GM19372 (cell line): ENCODE results near the gene CHCHD5.
"Not testable (repeated sequence)": the region's sequence is repeated elsewhere in the genome, so short reads cannot be mapped to it uniquely, and the experiment has no call there.

ENCODE experiments used
- ATAC-seq: cut with Tn5 transposase; IDR thresholded peaks from one replicate; pipeline ENCODE4 v1.9.1; 2021; ENCODE audit warnings: mild to moderate bottlenecking, low read depth, moderate library complexity; ENCODE audit not compliant: unreplicated experiment

The CHCHD5 gene

DNA sequence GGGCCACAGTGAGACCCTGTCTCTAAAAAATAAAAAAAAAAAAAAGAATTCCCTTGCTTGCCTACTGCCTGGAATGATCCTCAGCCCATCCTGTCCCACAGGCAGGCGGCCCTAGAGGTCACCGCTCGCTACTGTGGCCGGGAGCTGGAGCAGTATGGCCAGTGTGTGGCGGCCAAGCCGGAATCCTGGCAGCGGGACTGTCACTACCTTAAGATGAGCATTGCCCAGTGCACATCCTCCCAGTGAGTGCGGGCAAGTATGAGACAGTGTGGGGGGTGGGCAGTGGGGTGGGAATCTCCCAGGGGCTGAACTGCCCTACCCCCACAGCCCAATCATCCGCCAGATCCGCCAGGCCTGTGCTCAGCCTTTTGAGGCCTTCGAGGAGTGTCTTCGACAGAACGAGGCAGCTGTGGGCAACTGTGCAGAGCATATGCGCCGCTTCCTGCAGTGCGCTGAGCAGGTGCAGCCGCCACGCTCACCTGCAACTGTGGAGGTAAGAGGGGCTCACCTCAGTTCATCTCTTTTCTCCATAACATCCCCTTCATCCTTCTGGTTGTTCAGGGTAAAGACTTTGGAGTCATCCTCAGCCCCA, 1.6 kb downstream of the CHCHD5 start:
- ATAC-seq, result no peak

DNA sequence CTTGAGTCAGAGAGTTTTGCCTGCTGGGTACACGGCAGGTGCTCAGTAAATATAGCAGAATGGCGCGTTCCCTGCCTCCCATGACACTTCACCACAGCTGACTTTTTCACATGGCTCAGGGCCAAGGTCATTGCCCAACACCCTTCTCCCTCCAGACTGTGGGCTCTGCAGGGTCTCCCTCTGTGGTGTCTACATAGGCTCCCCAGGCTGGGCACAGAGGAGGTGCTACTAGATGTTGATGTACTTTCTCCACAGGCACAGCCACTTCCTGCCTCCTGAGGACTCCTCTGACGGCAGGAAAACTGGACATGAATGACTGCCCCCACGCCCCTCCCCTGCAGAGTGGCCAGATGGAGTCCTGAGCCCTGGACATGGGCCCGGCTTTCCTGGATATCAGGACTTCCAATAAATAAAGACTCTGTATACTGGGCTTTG, 4.2 kb downstream of the CHCHD5 start:
- no peak for ATAC-seq

DNA sequence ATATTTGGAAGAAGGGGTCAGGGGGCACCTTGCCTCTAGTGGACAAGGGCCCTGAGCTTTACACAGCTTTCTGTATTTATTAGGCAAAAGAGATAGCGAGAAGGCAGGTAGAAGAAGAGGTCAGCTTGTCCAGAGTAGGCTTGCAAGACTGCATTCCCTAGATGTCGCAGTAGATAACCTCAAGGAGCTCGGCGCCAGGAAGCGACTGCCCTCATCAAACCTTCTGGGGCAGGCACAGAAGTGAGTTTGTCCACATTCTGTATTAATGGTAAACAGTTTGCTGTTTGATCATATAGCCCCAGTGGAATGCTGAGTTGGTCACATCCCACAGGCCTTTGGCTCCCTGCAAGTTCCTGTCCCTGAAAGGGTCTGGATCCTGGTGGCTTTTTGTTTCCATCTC, 7.0 kb downstream of the CHCHD5 start:
- no peak for ATAC-seq

DNA sequence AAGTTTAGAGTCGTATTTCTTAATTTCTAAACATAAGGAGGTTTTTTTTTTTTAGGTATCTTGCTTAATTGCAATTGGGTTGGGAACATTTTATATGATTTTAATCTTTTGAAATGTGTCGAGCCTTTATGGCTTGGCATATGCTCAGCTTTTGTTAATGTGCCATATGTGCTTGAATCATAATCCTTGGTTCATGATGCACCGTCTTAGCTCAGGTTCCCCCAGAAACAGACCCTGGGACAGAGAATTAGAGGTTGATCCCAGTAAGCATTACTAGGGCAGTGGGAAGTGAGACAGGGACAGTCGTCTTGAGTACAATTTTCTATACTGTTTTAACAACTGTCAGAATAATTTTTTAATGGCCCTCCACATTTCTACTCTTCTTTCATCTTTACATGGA, 9.3 kb downstream of the CHCHD5 start:
- ATAC-seq, result no peak

DNA sequence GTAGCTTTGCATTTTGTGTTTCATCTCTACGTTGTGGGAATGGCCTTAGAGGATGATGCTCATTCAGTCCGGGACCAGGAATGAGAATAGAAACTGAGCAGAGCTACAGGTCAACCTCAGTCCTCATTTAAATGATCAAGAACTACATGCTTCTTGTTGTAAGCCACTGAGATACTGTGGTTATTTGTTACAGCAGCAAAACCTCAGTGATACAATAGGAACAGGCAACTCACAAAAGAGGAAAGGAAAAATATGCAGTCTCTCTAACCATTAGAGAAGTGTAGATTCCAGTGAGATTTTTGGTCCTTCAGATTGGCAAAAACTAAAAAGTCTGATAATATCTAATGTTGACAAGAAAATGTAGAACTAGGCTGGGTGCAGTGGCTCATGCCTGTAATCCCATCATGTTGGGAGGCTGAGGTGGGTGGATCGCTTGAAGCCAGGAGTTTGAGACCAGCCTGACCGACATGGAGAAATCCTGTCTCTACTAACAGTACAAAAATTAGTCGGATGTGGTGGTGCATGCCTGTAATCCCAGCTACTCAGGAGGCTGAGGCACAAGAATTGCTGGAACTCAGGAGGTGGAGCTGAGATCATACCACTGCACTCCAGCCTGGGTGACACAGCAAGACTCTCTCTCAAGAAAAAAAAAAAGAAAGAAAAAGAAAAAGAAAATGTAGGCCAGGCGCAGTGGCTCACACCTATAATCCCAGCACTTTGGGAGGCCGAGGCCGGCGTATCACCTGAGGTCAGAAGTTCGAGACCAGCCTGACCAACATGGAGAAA, 13.3 kb downstream of the CHCHD5 start:
- ATAC-seq, result no peak

DNA sequence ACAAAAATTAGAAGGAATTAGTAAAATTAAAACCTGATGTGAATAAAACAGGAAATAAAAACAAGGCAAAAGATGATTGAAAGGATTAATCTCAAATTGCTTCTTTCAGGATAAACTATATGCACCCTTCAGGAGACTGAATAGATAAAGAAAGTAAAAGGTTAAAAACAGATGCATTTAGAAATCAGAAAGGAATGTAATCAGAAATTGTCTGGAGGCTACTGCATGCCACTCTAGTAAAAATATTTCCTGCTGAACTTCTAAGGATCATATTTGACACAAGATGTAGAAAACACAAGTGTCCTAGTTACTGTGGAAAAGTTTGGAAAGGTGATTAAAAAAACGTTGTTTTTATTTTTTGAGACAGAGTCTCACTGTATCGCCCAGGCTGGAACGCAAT, 16.2 kb downstream of the CHCHD5 start:
- ATAC-seq, result no peak

DNA sequence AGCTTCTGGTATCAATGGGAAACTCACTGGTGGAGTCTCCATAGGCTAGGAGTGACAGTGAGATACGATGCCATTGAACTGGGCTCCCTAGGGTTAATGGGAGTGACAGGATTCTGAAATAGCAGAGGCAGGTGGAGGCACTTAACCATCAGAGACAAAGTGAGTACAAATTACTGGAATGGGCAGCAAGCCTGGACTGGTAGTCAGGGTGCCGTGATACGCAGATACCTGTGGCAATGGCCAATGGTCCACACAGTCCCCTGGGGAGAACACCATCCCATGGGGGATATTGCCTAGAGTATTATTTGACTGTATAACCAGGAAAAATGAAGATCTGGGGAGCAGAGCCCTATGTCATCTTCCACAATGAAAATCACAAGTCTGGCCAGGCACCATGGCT, 17.3 kb downstream of the CHCHD5 start:
- no peak for ATAC-seq

DNA sequence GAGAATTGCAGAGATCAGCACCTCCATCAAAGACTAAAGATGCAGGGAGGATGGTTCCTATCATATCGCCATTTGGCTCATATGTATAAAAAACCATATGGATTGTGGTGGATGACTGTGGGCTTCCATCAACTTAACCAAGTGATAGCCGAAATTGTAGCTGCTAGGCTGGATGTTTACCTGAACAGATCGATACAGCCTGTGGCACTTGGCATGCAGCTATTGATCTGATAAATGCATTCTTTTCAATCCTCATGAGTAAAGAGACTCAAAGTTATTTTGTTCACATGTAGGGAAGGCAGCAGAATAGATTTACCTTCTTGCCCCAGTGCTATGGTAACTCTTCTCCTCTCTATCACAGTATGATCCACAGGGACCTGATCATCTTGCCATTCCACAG, 18.5 kb downstream of the CHCHD5 start:
- ATAC-seq, result no peak

DNA sequence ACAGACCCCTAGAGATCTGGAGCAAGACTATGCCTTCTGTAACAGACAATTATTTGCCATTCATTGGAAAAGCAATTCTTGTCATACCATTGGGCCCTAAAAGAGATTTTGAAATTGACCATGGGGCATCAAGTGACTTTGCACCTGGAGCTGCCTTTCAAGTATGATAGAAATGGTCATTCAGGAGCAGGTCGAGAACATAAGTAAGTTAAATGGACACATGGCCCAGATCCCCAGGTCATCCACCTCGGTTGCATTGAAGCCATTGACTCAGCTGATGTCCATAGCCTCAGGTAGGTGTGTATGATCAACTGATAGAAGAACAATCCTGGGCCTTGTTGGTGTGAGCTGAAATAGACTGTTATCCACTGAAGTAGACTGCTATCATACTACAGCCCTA, 19.3 kb downstream of the CHCHD5 start:
- no peak for ATAC-seq

DNA sequence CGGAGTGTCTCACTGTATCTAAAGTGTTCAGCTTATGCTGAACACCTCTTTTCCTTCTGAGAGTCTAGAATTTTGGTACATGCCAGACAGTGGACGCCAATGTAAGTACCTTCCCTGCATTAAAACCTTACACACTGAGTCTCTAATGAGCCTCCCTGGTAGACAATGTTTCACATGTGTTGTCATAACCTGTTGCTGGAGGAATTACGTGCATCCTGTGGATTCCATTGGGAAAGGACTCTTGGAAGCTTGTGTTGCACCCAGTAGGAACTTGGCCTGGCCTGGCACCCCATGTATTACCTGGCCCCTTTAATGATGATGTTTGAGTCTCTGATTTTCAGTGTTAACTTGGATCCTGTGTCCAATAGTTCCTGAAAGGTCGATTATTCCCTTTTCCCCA, 20.5 kb downstream of the CHCHD5 start:
- no peak for ATAC-seq

DNA sequence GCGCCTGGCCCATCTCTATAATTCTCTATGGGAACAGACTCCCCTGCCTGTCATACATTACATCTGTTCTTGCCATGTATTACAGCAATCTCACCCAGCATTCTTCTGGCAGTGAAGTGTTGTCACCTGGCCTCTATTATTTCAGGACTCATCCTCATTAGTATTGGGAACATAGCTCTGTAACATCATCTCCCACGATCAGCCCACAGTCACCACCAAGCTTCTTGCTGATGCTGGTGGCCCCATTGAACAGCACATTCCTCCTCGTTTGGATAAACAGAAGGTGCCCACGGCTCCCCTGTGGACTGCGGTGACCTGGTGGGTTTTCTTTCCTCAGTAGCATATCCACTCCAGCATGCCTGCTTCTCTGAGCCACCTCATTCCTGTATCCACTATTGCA, 21.5 kb downstream of the CHCHD5 start:
- no peak for ATAC-seq

DNA sequence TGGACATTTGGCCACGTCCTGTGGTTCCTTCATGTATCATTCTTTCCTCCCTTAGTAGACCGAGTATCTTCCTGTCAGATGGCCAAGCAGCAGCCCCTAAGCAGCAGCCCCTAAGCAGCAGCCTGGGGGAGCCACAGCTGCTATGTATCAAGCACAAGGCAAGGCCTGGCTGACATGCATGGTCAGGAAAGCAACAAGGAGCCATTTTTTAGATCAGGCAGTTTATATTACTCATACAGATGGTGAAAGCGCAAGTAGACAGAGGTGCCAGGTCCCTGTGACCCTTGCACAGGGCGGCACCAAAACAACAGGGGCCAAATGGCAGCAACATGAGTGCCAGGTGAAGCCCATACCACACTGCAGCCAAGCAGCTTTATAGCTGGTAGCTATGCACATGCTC, 22.1 kb downstream of the CHCHD5 start:
- no peak for ATAC-seq

DNA sequence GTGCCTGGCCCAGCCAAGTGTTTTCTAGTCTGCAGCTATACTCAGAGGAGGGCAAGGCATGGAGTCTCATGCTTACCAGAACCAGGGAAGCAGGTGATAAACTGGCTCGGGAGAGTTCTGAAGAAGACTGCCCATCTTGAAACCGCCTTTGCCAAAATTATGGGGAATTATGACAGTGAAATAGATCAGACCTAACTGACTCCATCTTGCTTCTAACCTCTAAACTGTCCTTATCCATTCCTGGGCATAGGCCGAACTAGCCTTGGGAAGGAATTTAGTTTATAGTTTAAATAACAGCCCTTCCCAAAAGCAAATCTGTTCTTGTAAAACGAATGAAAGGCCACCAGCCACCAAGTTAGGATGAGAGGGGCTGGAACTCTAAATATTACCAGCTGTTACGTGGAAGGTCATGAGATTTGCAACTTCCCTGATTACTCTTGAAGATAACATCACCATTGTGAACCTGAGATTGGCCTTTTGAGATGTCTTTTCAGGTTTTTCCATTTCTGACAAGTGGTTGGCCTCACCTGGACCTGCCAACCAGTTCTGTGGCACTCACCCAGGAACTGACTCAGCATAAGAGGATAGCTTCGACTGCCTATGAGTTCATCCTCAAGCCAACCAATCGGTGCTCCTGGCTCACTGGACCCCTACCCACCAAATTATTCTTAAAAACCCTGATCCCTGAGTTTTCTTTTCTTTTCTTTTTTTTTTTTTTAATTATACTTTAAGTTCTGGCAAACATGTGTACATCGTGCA, 23.4 kb downstream of the CHCHD5 start:
- no peak for ATAC-seq

DNA sequence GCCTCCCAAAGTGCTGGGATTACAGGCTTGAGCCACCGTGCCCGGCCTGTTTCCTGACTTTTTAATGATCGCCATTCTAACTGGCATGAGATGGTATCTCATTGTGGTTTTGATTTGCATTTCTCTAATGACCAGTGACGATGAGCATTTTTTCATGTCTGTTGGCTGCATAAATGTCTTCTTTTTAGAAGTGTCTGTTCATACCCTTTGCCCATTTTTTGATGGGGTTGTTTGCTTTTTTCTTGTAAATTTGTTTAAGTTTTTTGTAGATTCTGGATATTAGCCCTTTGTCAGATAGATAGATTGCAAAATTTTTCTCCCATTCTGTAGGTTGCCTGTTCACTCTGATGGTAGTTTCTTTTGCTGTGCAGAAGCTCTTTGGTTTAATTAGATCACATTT, 24.9 kb downstream of the CHCHD5 start:
- not testable (repeated sequence) for ATAC-seq

DNA sequence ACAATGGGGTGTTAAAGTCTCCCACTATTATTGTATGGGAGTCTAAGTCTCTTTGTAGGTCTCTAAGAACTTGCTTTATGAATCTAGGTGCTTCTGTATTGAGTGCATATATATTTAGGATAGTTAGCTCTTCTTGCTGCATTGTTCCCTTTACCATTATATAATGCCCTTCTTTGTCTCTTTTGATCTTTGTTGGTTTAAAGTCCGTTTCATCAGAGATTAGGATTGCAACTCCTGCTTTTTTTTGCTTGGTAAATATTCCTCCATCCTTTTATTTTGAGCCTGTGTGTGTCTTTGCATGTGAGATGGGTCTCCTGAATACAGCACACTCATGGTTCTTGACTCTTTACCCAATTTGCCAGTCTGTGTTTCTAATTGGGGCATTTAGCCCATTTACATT, 27.9 kb downstream of the CHCHD5 start:
- not testable (repeated sequence) for ATAC-seq

DNA sequence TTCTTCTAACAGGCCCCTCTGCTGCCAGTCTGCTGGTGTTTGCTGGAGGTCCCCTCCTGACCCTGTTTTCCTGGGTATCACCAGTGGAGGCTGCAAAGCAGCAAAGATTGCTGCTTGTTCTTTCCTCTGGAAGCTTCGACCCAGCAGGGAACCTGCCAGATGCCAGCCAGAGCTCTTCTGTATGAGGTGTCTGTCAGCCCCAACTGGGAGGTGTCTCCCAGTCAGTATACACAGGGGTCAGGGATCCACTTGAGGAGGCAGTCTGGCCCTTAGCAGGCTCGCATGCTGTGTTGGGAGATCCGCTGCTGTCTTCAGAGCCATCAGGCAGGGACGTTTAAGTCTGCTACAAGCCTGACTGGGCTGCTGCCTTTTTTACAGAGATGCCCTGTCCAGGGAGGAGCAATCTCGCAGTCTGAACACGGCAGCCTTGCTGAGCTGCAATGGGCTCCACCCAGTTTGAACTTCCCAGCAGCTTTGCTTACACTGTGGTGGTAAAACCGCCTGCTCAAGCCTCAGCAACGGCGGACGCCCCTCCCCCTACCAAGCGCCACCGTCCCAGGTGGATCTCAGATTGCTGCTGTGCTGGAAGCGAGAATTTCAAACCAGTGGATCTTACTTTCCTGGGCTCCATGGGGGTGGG, 29.9 kb downstream of the CHCHD5 start:
- ATAC-seq, result no peak

DNA sequence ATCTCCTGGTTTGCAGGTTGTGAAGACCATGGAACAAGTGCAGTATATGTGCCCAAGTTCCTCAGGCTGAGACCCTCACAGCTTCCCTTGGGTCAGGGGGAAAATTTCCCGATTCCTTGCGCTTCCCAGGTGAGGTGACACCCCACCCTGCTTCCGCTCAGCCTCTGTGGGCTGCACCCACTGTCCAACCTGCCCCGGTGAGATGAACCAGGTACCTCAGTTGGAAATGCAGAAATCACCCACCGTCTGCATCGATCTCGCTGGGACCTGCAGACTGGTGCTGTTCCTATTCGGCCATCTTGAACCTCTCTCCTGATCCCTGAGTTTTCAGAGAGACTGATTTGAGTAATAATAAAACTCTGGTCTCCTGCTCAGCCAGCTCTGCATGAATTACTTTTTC, 30.6 kb downstream of the CHCHD5 start:
- ATAC-seq, result no peak

DNA sequence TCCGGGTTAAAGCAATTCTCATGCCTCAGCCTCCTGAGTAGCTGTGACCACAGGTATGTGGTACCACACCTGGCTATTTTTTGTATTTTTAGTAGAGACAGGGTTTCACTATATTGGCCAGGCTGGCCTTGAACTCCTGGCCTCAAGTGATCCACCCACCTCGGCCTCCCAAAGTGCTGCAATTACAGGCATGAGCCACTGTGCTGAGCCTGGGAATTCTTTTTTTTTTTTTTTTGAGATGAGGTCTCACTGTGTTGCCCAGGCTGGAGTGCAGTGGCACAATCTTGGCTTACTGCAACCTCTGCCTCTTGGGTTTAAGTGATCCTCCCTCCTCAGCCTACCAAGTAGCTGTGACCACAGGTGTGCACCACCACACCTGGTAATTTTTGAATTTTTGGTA, 31.4 kb downstream of the CHCHD5 start:
- ATAC-seq, result not testable (repeated sequence)

DNA sequence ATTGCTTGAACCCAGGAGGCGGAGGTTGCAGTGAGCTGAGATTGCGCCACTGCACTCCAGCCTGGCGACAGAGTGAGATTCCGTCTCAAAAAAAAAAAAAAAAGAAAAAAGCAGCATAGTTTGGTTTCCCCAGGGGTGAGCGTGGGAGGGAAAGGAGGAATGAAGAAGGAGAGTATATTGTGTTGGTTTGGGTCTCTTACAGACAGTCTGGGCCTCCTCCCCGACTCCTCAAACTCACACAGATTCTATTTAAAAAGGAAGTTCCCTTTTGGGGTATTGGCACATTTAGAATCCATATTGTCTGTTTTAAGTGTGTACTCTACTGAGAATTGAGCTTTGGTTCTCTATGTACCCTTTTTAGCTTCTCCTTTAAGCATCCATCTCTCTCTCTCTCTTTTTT, 34.0 kb downstream of the CHCHD5 start:
- no peak for ATAC-seq

DNA sequence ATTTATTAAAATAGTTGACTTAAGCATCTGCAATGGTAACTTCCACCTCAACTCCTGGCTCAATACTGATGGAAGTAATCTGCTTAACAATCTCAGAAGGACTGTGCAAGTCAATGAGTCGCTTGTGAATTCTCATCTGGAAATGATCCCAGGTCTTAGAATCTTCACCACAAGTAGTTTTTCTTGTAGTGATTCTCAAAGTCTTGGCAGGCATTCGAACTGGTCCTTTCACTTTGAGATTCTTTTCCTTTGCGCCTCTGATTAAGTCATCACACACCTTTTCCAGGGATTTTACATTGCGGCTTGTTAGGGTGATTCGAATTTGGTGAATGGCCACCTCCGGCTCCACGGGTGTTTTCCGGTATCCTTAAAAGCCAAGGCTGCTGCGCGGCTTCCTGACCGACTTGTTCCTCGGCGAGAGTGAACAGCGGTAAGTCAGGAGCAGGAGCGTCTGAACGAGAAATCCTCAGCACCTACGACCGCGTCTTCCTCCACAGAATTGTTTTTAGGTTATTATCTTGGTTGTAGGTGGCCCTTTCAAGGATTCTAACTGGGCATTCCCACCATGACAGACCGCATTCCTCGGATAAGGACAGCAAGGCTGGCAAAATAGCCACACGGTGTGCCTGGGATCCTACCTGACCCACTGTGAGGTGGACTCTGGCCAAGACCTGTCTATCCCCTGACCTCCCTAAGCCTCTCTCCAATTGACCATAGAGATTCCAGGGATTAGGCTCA, 37.5 kb downstream of the CHCHD5 start:
- ATAC-seq, result no peak

DNA sequence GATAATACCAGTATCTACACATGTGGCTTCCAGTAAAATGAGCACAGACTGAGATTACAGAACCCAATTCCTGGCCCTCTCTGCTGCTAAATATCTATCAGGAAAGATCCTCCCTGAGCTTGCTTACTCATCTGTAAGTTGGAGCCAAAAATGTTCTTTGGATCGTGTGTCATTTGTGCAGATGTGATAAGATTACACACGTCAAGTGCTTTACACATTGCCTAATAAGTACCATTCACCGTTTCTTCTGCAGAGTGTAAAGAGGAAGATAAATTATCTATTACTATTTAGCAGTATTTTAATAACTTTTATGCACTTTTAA, 38.1 kb downstream of the CHCHD5 start:
- no peak for ATAC-seq
